Measurements from ENCODE around the gene TTLL5. TPM values are rescaled to one million over a fixed set of nuclear protein-coding genes. Genes with fewer than 3 reads are reported as not detected.
A peak's percentile ranks its signal among the peaks of the same experiment; 100 is the strongest.

Gene TTLL5
- total RNA-seq, 1 experiment from 2014 or later, result 35.7 TPM

DNA sequence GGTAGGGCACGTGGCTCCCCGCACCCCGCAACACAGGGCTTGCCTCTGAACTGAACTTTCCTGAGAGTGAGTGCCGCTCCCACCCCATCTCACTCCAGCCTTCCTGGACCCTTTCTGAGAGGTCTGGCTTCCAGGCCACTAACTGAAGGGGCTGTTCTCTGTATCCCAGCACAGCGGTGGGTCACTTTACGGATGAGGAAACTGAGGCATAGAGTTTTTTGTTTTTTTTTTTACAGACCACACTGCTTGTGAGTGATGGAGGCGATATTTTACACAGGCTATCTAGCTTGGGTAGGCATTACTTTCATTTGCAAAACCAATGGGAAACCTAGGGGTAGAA lies 321.9 kb downstream of the TTLL5 start:
- H3K4ac ChIP-seq (ENCODE audit: low read depth, low read length), result no peak overlapping the region
- H4K8ac ChIP-seq (replicated peaks; ENCODE audit: insufficient read length, low read depth, low read length), result no peak overlapping the region
- no peak overlapping the region for H2BK5ac ChIP-seq (ENCODE audit: insufficient read length, low read length)
- H3K23me2 ChIP-seq (ENCODE audit: insufficient read length, low read depth, low read length, poor library complexity, severe bottlenecking), result peaks cover 12% of the 10 kb centered on the region
- H3K9ac ChIP-seq (ENCODE audit: extremely low read depth, insufficient read length, low read length), result no peak overlapping the region
- H2BK15ac ChIP-seq (ENCODE audit: low read depth, low read length), result no peak overlapping the region
- H3K27ac ChIP-seq (ENCODE audit: insufficient read length, low read depth, low read length), result no peak overlapping the region
- no peaks in the 10 kb centered on the region for H3K9me3 ChIP-seq (ENCODE audit: control insufficient read depth, low read depth, low read length)
- H3K27me3 ChIP-seq (ENCODE audit: insufficient read depth, low read length), result peaks cover 2% of the 10 kb centered on the region; the same call in 1 of the 2 replicates
- no peak overlapping the region for H2BK12ac ChIP-seq (ENCODE audit: insufficient read length, low read depth, low read length)
- Mint-ChIP-seq H3K4me3 (peak overlapping the region; percentile 70 to 86), H3K27ac (peak overlapping the region in 1 of 3 experiments; percentile 81; a peak in 1 of 7 replicates), H3K9me3 (no peaks in the 10 kb centered on the region; a peak in 1 of 5 replicates), H3K4me1 (peaks cover 29 to 32% of the 10 kb centered on the region in 2 experiments), H3K36me3 (ENCODE audit: insufficient read depth in 1 of 3, low read depth in 3 of 3) (no peaks in the 10 kb centered on the region; a peak in 1 of 7 replicates), H3K27me3 (ENCODE audit: low read depth) (peaks cover 59% of the 10 kb centered on the region)
- H3K56ac ChIP-seq (ENCODE audit: insufficient read length, low read depth, low read length), result no peak overlapping the region
- no peak overlapping the region for H2AK5ac ChIP-seq (ENCODE audit: insufficient read length, low read length)
- no peak overlapping the region for H2BK120ac ChIP-seq (ENCODE audit: low read depth, low read length, poor library complexity, severe bottlenecking)
- no peaks in the 10 kb centered on the region for H4K20me1 ChIP-seq (ENCODE audit: control insufficient read depth, insufficient read depth, insufficient read length)
- no peak overlapping the region for H2BK20ac ChIP-seq (ENCODE audit: low read depth, low read length, poor library complexity, severe bottlenecking)
- H3T11ph ChIP-seq (ENCODE audit: low read length), result no peak overlapping the region
- no peak for DNase-seq
- no CpG with 5 or more reads among the region's 7 CpGs for WGBS (ENCODE audit: extremely low coverage, insufficient read length, low lambda C conversion rate)
- TF ChIP-seq, protein P1, sequence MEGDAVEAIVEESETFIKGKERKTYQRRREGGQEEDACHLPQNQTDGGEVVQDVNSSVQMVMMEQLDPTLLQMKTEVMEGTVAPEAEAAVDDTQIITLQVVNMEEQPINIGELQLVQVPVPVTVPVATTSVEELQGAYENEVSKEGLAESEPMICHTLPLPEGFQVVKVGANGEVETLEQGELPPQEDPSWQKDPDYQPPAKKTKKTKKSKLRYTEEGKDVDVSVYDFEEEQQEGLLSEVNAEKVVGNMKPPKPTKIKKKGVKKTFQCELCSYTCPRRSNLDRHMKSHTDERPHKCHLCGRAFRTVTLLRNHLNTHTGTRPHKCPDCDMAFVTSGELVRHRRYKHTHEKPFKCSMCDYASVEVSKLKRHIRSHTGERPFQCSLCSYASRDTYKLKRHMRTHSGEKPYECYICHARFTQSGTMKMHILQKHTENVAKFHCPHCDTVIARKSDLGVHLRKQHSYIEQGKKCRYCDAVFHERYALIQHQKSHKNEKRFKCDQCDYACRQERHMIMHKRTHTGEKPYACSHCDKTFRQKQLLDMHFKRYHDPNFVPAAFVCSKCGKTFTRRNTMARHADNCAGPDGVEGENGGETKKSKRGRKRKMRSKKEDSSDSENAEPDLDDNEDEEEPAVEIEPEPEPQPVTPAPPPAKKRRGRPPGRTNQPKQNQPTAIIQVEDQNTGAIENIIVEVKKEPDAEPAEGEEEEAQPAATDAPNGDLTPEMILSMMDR (conservative IDR thresholded peaks at IDR 0.05), result no peak
- no peak overlapping the region for H4K5ac ChIP-seq (ENCODE audit: insufficient read length, low read depth, low read length)
- peak overlapping the region; percentile 91 for H3K4me2 ChIP-seq (ENCODE audit: insufficient read depth, insufficient read length, low read length)
- H3K23ac ChIP-seq (ENCODE audit: insufficient read length, low read depth, low read length), result no peak overlapping the region
- no peaks in the 10 kb centered on the region for H3K4me1 ChIP-seq (ENCODE audit: insufficient read depth, low read length)
- H3K79me1 ChIP-seq (ENCODE audit: insufficient read depth, low read depth, low read length, poor library complexity, severe bottlenecking), result no peaks in the 10 kb centered on the region
- no peaks in the 10 kb centered on the region for H3K79me2 ChIP-seq (ENCODE audit: insufficient read depth, low read length)
- no peak overlapping the region for H2AFZ ChIP-seq (ENCODE audit: low read length)
- no peak overlapping the region for H3K18ac ChIP-seq (ENCODE audit: insufficient read length, low read depth, low read length)
- peak overlapping the region; percentile 31; the same call in 1 of the 2 replicates for H3K14ac ChIP-seq (ENCODE audit: insufficient read depth, low read length)
- no peak overlapping the region for H4K91ac ChIP-seq (ENCODE audit: insufficient read length, low read depth, low read length)
